OCI-LY7 (cell line): ENCODE results near the gene PRDM1. TPM values are rescaled to one million over a fixed set of nuclear protein-coding genes. Genes with fewer than 3 reads are reported as not detected.

Experiments
- BruUV-seq: library from RNA; stranded (reverse); fragments of 400-500 nt; replicated peaks from 2 replicates; lab custom pipeline; 2021; lab: Mats Ljungman, UMichigan
- CTCF ChIA-PET: fragments of 300-600 bp; sonication (Branson Sonifier 250); formaldehyde crosslinking; loops from one replicate; lab custom pipeline; 2022; ENCODE audit warnings: antibody characterized with exemption; ENCODE audit not compliant: unreplicated experiment; lab: Charles Lee
- POLR2A ChIA-PET: fragments of 300-600 bp; sonication (Branson Sonifier 250); formaldehyde crosslinking; loops from one replicate; lab custom pipeline; 2022; ENCODE audit warnings: antibody characterized with exemption; lab: Charles Lee
- DNase-seq: peaks from one replicate; pipeline ENCODE4 v3.0.0-alpha.2; 2015; ENCODE audit warnings: low spot score
- H2AFZ ChIP-seq: fragments of 200-600 bp; sonication (generic), shearing (Covaris generic); 2 replicates; pipeline ENCODE4 v1.6.1; 2014; ENCODE audit warnings: mild to moderate bottlenecking, antibody characterized with exemption, low read length, moderate library complexity
- H3K27ac ChIP-seq: fragments of 200-600 bp; sonication (generic); 2 replicates; pipeline ENCODE4 v1.5.1; 2014; ENCODE audit warnings: mixed run types, low read depth, mild to moderate bottlenecking, moderate library complexity, low read length, inconsistent platforms; ENCODE audit not compliant: poor library complexity, severe bottlenecking
- H3K36me3 ChIP-seq: fragments of 200-600 bp; sonication (generic); 2 replicates; pipeline ENCODE4 v1.6.1; 2014; ENCODE audit warnings: mild to moderate bottlenecking, antibody characterized with exemption, low read length, moderate library complexity, mixed read lengths; ENCODE audit not compliant: insufficient read depth
- H3K4me1 ChIP-seq: fragments of 200-600 bp; sonication (generic); 2 replicates; pipeline ENCODE4 v1.5.1; 2014; ENCODE audit warnings: mild to moderate bottlenecking, low read length; ENCODE audit not compliant: insufficient read depth, poor library complexity, severe bottlenecking
- H3K4me2 ChIP-seq: fragments of 200-600 bp; sonication (generic); 2 replicates; pipeline ENCODE4 v1.6.1; 2014; ENCODE audit warnings: mild to moderate bottlenecking, low read length
- H3K4me3 ChIP-seq: fragments of 200-600 bp; sonication (generic); 2 replicates; pipeline ENCODE4 v1.5.1; 2014; ENCODE audit warnings: mild to moderate bottlenecking, low read depth, low read length; ENCODE audit not compliant: poor library complexity, severe bottlenecking
- H3K79me2 ChIP-seq: fragments of 200-600 bp; sonication (generic); 2 replicates; pipeline ENCODE4 v1.6.1; 2016; ENCODE audit warnings: low read depth, mild to moderate bottlenecking, low read length, moderate library complexity, mixed read lengths; ENCODE audit not compliant: insufficient read depth
- H3K9me2 ChIP-seq: fragments of 200-600 bp; sonication (generic); 2 replicates; pipeline ENCODE4 v1.6.1; 2016; ENCODE audit warnings: mild to moderate bottlenecking, low read length, mixed read lengths; ENCODE audit not compliant: insufficient read depth
- H3K9me3 ChIP-seq: fragments of 200-600 bp; sonication (generic); 2 replicates; pipeline ENCODE4 v1.6.1; 2014; ENCODE audit warnings: mild to moderate bottlenecking, mixed run types, low read length, mixed read lengths
- H4K20me1 ChIP-seq: fragments of 200-600 bp; sonication (generic); 2 replicates; pipeline ENCODE4 v1.6.1; 2014; ENCODE audit warnings: mild to moderate bottlenecking, antibody characterized with exemption, low read length, moderate library complexity, mixed read lengths; ENCODE audit not compliant: insufficient read depth
- CTCF ChIP-seq: fragments of 200-600 bp; sonication (generic); conservative IDR thresholded peaks from 2 replicates; pipeline ENCODE4 v1.5.1; 2014; ENCODE audit warnings: mild to moderate bottlenecking, antibody characterized with exemption, low read length, moderate library complexity, mixed read lengths
- EZH2phosphoT487 ChIP-seq: fragments of 200-600 bp; sonication (generic); IDR thresholded peaks from 2 replicates; pipeline ENCODE4 v1.6.1; 2018; ENCODE audit warnings: low read depth, borderline replicate concordance, mild to moderate bottlenecking, mixed run types, antibody characterized with exemption, low read length, moderate library complexity, mixed read lengths
- intact Hi-C: fragments of 100-400 bp; cut with micrococcal nuclease; formaldehyde crosslinking; loops from one replicate; pipeline ENCODE4 v1.10.0; 2022; ENCODE audit not compliant: unreplicated experiment
- total RNA-seq, 2 experiments: library from RNA; depleted of rRNA in 1 of 2; stranded (reverse); fragments of >200 nt in 1 of 2; shearing (Covaris generic) in 1 of 2; gene quantifications; 2 replicates each; pipeline ENCODE4 v1.2.3, GENCODE V29; 2014 to 2022

PRDM1 gene
- total RNA-seq, 2 experiments from 2014 or later = 1.5 to 3.3 TPM

- POLR2A ChIA-PET = interaction anchor here (0.6 to 3.1 kb wide), 4 partner anchors 16 to 184 kb away, joined by 3 to 15 read pairs (median 3); no protein-coding TSS in a partner anchor
- intact Hi-C loops = no loop called here
- H3K4me2 ChIP-seq = no peak overlapping the region
- TF ChIP-seq EZH2phosphoT487 (no peak), CTCF (no peak)
- H3K9me2 ChIP-seq = no peaks in the 10 kb centered on the region
- DNase-seq = no peak
- no peak overlapping the region for H2AFZ ChIP-seq
- no peaks in the 10 kb centered on the region for H3K4me1 ChIP-seq
- no peak overlapping the region for H3K27ac ChIP-seq
- CTCF ChIA-PET = interaction anchor here (1.7 kb wide), 1 partner anchor 10 kb away, joined by 5 read pairs; no protein-coding TSS in a partner anchor
- no peak overlapping the region for H3K4me3 ChIP-seq
- H3K36me3 ChIP-seq = no peaks in the 10 kb centered on the region
- H4K20me1 ChIP-seq = no peaks in the 10 kb centered on the region
- no peaks in the 10 kb centered on the region for H3K9me3 ChIP-seq
- H3K79me2 ChIP-seq = no peaks in the 10 kb centered on the region
- BruUV-seq = no TSS peak
Observed at GRCh38 chr6:106118835-106119431, 32.8 kb downstream of the PRDM1 start.

GRCh38 chr6:106119546-106119945 lies 33.4 kb downstream of the PRDM1 start:
- H4K20me1 ChIP-seq = no peaks in the 10 kb centered on the region
- H3K9me3 ChIP-seq = no peaks in the 10 kb centered on the region
- ChIA-PET POLR2A (interaction anchor here (1.3 kb wide), 1 partner anchor 13 kb away, joined by 3 read pairs; no protein-coding TSS in a partner anchor), CTCF (interaction anchor here (1.7 kb wide), 1 partner anchor 10 kb away, joined by 5 read pairs; no protein-coding TSS in a partner anchor)
- intact Hi-C loops = no loop called here
- BruUV-seq = no TSS peak
- TF ChIP-seq CTCF (no peak), EZH2phosphoT487 (no peak)
- no peaks in the 10 kb centered on the region for H3K4me1 ChIP-seq
- H3K79me2 ChIP-seq = no peaks in the 10 kb centered on the region
- no peaks in the 10 kb centered on the region for H3K36me3 ChIP-seq
- no peak overlapping the region for H3K4me2 ChIP-seq
- no peaks in the 10 kb centered on the region for H3K9me2 ChIP-seq
- DNase-seq = no peak
- no peak overlapping the region for H3K4me3 ChIP-seq
- H2AFZ ChIP-seq = no peak overlapping the region
- no peak overlapping the region for H3K27ac ChIP-seq

- Histone ChIP-seq H3K9me3 (no peaks in the 10 kb centered on the region), H3K79me2 (no peaks in the 10 kb centered on the region), H2AFZ (no peak overlapping the region), H3K36me3 (no peaks in the 10 kb centered on the region), H3K27ac (no peak overlapping the region), H3K4me1 (no peaks in the 10 kb centered on the region), H3K4me3 (no peak overlapping the region), H3K9me2 (no peaks in the 10 kb centered on the region), H3K4me2 (no peak overlapping the region), H4K20me1 (no peaks in the 10 kb centered on the region)
- intact Hi-C loops = no loop called here
- ChIA-PET POLR2A (interaction anchor here (0.6 to 1.3 kb wide), 2 partner anchors 11 to 12 kb away, joined by 3 to 4 read pairs; no protein-coding TSS in a partner anchor), CTCF (no interaction called here)
- no TSS peak for BruUV-seq
- DNase-seq = no peak
- TF ChIP-seq CTCF (no peak), EZH2phosphoT487 (no peak)
Observed at GRCh38 chr6:106120006-106120405, 33.9 kb downstream of the PRDM1 start.
